Stimulated activated CD4-positive, alpha-beta T cell treated with anti-CD3 and anti-CD28 coated beads, Interleukin-15, amount 100 ng/mL, for 24 hours (primary cell): ENCODE measurements around the gene SLX4IP.
"Not testable (repeated sequence)": the region's sequence is repeated elsewhere in the genome, so short reads cannot be mapped to it uniquely, and the experiment has no call there.

Source experiments
- DNase-seq: peaks from one replicate; pipeline ENCODE4 v3.0.0-alpha.2; 2020

The SLX4IP gene

GRCh38 chr20:10434832-10435812 lies at the start of gene SLX4IP:
Gene SLX4IP (plus strand): TSS chr20:10435305. CDS start chr20:10458205, 22,900 bp downstream.
- DNase-seq: peak; percentile 87

DNA sequence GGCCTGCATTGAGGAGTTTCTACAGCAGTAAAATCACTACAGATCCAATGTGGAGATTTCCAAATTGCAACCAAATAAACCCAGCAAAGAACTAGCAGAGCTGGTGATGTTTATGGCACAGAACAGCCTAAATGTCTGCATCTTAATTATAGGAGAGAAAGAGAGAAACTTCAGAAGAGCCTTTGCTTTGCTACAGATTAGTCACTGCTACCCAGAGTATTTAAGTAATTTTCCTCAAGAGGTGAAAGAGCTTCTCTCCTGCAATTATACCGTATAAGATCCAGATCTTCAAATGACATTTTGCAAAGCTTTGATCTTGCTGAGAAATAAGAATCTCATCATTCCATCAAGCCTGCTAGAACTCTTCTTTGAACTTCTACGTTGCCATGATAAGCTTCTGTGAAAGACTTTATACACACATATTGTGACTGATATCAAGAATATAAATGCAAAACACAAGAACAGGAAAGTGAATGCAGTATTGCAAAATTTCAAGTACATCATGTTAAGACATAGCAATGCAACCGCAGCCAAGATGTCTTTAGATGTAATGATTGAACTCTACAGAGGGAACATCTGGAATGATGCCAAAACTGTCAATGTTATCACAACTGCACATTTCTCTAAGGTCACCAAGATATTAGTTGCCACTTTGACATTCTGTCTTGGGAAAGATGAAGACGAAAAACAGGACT lies 49.1 kb upstream of the SLX4IP start:
- no peak for DNase-seq

DNA sequence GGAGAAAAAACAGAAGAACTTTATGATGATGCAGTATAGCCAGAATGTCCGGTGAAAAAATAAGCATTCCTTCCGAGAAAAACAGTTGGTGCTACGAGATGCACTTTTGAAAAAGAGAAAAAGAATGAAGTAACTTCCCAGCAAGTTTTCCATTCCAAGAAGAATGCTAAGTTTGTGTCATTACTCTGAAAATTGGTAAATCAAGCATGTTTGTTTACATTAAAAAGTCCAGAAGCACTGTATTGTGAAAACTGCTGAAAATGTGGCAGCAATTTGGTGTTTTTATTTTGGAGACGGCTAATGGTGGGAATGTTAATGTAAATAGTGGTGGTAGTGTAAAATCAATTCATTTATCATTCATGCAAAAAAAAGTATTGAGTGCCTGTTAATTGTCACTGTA lies 47.4 kb upstream of the SLX4IP start:
- DNase-seq: no peak

GRCh38 chr20:10388597-10388996 lies 46.5 kb upstream of the SLX4IP start:
- DNase-seq: no peak

GRCh38 chr20:10390709-10391108 lies 44.4 kb upstream of the SLX4IP start:
- no peak for DNase-seq

DNA sequence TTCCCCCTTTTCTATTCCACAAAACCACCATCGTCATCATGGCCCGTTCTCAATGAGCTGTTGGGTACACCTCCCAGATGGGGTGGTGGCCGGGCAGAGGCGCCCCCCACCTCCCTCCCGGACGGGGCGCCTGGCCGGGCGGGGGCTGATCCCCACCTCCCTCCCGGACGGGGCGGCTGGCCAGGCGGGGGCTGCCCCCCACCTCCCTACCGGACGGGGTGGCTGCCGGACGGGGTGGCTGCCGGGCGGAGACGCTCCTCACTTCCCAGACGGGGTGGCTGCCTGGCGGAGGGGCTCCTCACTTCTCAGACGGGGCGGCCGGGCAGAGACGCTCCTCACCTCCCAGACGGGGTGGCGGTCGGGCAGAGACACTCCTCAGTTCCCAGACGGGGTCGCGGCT lies 40.4 kb upstream of the SLX4IP start:
- DNase-seq: not testable (repeated sequence)

DNA sequence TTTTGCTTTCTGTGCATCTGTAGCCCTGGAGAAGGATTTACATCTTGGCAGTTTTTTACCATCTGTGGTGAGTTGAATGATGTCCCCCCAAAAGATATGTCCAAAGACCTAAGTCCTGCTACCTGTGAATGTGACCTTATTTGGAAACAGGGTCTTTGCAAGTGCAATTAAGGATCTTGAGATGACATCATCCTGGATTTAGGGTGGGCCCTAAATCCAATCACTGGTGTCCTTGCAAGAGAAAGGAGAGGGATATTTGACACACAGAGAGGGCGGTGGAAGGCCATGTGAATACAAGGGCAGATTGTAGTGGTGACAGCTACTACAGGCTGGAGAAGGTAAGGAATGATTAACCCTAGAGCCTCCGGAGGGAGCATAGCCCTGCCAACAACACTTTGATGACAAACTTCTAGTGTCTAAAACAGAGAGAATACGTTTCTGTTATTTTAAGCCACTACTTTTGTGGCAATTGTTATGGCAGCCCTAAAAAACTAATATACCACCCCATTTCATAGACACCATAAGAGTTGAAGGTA lies 36.2 kb upstream of the SLX4IP start:
- DNase-seq: no peak

DNA sequence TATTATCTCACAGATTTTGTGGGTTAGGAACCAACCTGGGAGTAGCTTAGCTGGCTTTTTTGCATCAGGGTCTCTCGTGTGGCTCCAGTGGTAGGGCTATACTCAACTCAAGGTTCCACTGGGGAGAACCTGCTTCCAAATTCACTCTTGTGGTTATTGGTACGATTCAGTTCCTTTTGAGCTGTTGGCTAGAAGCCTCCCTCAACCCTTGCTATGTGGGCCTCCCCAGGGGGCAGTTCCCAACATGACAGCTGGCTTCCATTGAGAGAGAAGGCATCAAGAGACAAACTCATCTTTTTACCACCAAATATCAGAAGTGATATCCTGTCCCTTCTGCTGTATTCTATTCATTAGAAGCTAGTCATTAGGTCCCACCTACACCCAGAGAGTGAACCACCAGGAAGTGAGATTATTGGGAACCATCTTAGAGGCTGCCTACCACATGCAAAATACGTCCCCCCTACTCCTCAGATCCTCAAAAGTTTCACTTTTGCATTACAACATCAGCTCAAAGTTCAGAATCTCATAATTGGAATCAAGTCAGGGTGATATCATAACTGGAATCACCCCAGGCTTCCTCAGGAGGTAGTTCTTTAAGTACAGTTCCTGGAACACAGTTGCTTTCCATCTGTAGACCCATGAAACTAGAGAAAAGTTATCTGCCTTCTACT lies 32.0 kb upstream of the SLX4IP start:
- no peak for DNase-seq

DNA sequence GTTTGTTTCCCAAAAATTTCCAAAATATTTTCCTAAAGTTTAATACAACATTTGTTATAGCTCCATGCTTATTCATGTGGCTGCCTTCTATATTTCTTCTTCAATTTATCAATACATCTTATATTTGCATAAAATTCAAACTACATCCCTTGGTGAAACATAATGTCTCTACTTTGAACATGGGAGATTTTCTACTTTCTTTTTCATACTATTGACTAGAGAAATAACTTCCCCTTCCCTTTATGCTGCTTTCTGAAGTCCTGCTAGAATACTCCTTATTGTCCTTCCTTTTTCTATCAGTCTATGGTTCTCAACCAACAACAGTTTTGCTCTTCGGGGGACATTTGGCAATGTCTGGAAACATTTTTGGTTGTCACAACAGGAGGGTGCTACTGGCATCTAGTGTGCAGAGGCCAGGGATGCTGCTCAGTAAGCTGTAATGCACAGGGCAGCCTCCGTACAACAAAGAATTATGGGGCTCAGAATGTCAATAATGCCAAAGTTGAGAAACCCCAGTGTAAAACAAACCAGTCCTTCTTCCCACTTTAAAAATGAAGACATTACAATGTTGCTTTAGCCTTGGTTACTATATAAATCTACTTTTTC lies 31.0 kb upstream of the SLX4IP start:
- no peak for DNase-seq

DNA sequence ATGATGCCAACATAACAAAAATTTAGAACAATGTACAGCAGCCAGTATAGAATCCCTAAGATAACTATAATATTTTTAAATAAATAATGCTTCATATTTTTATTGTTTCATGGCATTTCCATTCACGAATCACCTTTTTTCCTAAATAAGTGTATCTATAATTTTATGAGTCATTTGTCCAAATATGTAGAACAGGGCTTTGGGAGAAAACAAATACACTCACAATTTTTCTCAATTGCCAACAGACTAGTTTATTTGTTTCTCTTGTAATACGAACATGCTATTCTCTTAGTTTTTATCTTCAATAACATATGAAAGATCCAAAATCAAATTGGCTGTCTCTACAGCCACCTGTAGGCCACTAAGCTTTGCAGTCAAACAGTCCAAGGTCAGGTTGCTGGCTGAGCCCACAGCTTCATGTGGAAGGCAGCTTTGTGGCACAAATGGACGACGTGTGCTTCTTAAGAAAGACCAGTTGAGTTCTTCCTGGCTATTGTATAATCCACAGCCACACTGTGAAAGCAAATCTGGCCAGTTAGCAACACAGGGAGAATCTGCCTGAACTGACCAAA lies 30.1 kb upstream of the SLX4IP start:
- no peak for DNase-seq

DNA sequence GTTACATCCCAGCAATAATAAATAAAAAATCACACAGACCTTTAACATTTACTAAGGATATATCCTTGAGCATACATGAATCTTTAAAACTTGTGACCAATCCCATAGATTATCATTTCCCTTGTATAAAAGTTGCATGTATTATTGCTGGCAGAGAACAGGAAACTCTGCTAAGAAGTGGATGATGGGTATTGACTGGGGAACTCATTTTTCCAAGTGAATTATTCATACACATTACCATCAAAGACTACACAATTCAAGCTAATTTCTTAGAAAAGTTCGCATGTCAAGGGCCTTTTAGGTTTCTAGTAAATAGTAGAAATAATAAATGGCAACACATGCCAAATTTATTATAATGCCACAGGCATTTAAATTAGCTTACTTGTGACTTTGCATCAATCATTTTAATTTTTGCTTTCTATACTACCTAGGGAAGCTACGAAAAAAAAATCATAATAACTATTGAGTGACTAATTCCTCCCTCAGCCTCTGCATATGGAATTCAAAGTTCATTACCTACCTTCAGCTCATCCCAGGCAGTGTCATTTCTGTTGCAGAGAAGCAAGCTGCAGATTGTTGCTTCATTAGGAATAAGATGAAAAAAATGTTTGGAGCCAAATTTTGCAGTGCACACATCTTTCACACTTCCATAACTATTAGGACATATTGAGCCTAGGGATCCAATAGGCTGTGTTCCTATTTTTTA lies 26.8 kb upstream of the SLX4IP start:
- no peak for DNase-seq

GRCh38 chr20:10411673-10412072 lies 23.4 kb upstream of the SLX4IP start:
- DNase-seq: no peak

- no peak for DNase-seq
Observed at GRCh38 chr20:10412591-10413408, 22.3 kb upstream of the SLX4IP start.

- DNase-seq: no peak
Observed at GRCh38 chr20:10415013-10415650, 20.0 kb upstream of the SLX4IP start.

- not testable (repeated sequence) for DNase-seq
Observed at GRCh38 chr20:10417218-10417617, 17.9 kb upstream of the SLX4IP start.

GRCh38 chr20:10419550-10420133 lies 15.5 kb upstream of the SLX4IP start:
- DNase-seq: no peak

DNA sequence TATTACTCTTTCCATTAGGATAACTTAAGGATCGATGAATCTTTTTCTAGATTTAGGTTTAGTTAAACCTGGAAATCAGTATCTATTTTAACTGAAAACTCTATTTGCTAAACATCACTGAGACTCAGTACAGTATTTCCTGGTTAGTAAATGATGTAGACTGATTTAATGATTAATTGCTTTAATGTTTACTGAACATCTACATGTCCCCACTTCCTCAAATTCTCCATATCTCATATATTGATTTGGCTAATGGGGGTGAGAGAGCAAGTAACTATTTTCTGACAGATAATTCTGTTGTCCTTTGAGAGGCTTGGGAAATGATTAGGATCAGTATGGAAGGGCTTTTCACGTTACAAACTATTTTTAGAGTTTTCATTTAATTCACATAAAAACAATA lies 11.4 kb upstream of the SLX4IP start:
- no peak for DNase-seq

- DNase-seq: peak; percentile 50
Observed at GRCh38 chr20:10427060-10427692, 7.9 kb upstream of the SLX4IP start.

DNA sequence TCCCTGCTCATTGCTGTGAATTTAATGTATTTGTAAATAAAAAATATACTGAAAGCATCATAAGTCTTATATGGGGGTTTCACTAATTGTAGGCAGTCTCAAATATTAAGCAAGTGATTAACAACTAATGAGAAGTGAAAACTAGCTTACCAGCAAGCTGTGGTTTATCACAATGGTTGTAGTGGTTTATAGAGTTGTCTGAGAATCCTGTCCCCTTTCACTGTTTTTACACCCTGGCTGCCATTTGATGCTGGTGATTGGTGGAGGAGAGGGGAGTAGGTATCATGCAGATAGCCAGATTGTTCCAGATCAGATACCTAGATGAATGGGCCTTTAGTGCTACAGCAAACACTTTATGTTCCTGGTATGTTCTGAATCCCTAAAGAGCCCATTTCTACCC lies 7.1 kb upstream of the SLX4IP start:
- no peak for DNase-seq
